GM12891 (cell line): ENCODE data around the gene PLEKHA8.

Experiments
- PAX5 ChIP-seq: IDR thresholded peaks from 2 replicates; pipeline ENCODE4 v1.6.1; 2011; ENCODE audit warnings: low read length, moderate library complexity, mild to moderate bottlenecking; ENCODE audit not compliant: insufficient read depth, severe bottlenecking
- POLR2A ChIP-seq: IDR thresholded peaks from 2 replicates; pipeline ENCODE4 v1.6.1; 2011; ENCODE audit warnings: low read depth, low read length, control low read depth
- POLR2AphosphoS5 ChIP-seq: IDR thresholded peaks from 2 replicates; pipeline ENCODE4 v1.6.1; 2011; ENCODE audit warnings: low read depth, low read length, control low read depth
- POU2F2 ChIP-seq: IDR thresholded peaks from 2 replicates; pipeline ENCODE4 v1.6.1; 2011; ENCODE audit warnings: low read depth, mild to moderate bottlenecking, control low read depth, low read length, moderate library complexity
- SPI1 ChIP-seq: IDR thresholded peaks from 2 replicates; pipeline ENCODE4 v1.6.1; 2011; ENCODE audit warnings: low read depth, low read length, control low read depth
- TAF1 ChIP-seq: IDR thresholded peaks from 2 replicates; pipeline ENCODE4 v1.6.1; 2011; ENCODE audit warnings: low read depth, low read length, control low read depth

DNA sequence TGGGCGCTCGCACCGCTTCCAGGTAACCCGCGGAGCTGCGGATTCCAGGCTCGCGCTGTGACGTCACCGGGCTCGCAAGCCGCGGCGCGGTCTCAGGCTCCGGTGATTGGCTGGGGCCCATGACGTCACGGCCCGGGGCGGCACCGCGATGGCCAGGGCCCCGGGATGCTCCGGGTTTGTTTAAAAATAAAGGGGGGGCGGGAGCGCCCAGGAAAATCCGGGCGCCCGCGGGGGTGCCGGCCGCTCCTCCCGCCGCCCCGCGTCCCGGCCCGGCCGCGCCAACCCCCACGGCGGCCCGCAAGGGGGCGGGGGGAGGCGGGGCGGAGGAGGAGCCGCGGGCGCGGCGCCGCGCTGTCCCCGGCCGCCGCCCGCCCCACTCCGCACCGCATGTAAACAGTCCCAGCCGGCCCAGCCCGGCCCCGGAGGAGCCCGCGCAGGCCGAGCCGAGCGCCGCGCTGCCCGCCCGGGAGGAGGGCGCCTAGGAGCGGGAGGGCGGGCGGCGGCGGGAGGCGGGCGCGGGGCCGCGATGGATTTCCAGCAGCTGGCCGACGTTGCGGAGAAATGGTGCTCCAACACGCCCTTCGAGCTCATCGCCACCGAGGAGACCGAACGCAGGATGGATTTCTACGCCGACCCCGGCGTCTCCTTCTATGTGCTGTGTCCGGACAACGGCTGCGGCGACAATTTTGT is 106.5 kb downstream of the PLEKHA8 start, which contains the start of gene MTURN:
- TF ChIP-seq POLR2A (no peak), TAF1 (no peak), POLR2AphosphoS5 (no peak), SPI1 (no peak), POU2F2 (no peak), PAX5 (no peak)
